ENCODE measurements around the gene FAM111B.

DNA sequence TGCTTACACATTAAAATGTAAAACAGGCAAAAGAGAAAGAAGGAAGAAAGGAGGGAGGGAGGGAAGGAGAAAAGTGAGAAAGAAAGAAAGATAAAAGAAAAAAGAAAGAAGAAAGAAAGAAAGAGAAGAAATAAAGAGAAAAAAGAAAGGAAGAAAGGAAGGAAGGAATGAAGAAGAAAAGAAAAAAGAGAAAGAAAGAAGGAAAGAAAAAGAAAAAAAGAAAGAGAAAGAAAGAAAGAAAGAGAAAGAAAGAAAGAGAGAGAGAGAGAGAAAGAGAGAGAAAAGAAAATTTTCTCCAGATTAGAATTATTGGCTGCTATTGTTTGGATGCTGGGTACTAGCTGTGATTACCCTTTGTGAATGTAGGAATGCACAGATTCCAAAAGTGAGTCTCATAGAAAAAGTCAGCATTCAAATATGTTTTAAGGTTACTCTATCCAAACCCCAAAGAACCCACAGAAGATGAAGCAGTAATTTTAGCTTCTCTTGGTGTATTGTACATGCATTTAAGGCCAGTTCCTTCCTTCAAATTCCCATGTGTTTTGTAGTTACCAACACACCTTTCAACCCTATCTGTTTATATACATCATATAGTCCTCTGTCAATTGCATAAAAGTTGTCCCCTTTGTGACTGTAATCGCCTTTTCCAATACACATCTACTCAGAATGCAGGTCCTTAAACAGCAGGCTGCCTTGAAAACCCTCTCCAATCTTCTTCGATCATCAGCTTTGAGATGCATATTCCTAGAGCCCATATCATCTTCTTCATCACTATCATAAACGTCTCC is 34.8 kb downstream of the FAM111B start:
- TF ChIP-seq, protein P1, sequence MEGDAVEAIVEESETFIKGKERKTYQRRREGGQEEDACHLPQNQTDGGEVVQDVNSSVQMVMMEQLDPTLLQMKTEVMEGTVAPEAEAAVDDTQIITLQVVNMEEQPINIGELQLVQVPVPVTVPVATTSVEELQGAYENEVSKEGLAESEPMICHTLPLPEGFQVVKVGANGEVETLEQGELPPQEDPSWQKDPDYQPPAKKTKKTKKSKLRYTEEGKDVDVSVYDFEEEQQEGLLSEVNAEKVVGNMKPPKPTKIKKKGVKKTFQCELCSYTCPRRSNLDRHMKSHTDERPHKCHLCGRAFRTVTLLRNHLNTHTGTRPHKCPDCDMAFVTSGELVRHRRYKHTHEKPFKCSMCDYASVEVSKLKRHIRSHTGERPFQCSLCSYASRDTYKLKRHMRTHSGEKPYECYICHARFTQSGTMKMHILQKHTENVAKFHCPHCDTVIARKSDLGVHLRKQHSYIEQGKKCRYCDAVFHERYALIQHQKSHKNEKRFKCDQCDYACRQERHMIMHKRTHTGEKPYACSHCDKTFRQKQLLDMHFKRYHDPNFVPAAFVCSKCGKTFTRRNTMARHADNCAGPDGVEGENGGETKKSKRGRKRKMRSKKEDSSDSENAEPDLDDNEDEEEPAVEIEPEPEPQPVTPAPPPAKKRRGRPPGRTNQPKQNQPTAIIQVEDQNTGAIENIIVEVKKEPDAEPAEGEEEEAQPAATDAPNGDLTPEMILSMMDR (IDR thresholded peaks at IDR 0.05) = no peak
- TF ChIP-seq EP300 (IDR thresholded peaks at IDR 0.05) = no peak
